ENCODE data around the gene MYBBP1A. TPM values are rescaled to one million over a fixed set of nuclear protein-coding genes. Genes with fewer than 3 reads are reported as not detected.
A peak's percentile ranks its signal among the peaks of the same experiment; 100 is the strongest.

Gene MYBBP1A
- total and polyA plus RNA-seq, 10 donors: 24.7 to 71.2 (median 51.5) TPM

GRCh38 chr17:4519361-4519788, 35.8 kb downstream of the MYBBP1A start:
- Histone ChIP-seq H3K27me3 (replicated peaks in 1 of 7) (no peaks in the 10 kb centered on the region), H3K4me1 (peaks cover 8 to 58% (median 30%) of the 10 kb centered on the region in 6 donors), H3K36me3 (peaks cover 0 to 8% (median 0%) of the 10 kb centered on the region in 6 donors), H3K27ac (peak overlapping the region; percentile 55 to 91 (median 82)), H3K4me3 (no peak overlapping the region), H3K9me3 (no peaks in the 10 kb centered on the region)
- TF ChIP-seq POLR2AphosphoS5 (IDR thresholded peaks at IDR 0.05): peak; percentile 10 to 79 (median 71)
- TF ChIP-seq, protein P1, sequence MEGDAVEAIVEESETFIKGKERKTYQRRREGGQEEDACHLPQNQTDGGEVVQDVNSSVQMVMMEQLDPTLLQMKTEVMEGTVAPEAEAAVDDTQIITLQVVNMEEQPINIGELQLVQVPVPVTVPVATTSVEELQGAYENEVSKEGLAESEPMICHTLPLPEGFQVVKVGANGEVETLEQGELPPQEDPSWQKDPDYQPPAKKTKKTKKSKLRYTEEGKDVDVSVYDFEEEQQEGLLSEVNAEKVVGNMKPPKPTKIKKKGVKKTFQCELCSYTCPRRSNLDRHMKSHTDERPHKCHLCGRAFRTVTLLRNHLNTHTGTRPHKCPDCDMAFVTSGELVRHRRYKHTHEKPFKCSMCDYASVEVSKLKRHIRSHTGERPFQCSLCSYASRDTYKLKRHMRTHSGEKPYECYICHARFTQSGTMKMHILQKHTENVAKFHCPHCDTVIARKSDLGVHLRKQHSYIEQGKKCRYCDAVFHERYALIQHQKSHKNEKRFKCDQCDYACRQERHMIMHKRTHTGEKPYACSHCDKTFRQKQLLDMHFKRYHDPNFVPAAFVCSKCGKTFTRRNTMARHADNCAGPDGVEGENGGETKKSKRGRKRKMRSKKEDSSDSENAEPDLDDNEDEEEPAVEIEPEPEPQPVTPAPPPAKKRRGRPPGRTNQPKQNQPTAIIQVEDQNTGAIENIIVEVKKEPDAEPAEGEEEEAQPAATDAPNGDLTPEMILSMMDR (IDR thresholded peaks at IDR 0.05 in 8 of 11, conservative IDR thresholded peaks at IDR 0.05 in 3 of 11): no peak
- intact Hi-C loops (cut with DNase I; ENCODE audit: low total_unique reads): no loop called here
- 59 to 78% (median 69%) methylated on average over 3 to 14 of the region's 14 CpGs for WGBS, 5 donors
- DNase-seq: peak; percentile 89

DNA sequence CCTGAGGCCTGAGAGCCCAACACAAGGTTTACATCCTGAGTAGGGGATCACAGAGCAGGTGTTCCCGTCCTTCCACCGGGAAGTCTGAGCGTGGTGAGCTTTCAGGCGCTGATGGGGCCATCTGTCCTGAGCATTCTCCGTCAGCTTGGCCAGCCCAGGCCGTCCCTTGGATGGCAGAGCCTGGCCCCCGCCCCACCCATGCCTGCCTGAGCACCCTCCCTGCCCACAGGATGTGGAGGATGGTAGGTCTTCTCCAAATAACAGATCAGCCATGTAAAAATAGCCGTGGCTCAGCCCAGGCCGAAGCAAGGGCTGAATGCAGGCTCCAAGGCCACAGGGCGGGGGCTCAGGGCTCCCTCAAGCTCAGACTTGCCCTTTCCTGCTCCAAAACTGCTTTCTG, 36.3 kb downstream of the MYBBP1A start:
- H3K36me3 ChIP-seq: peaks cover 0 to 8% (median 0%) of the 10 kb centered on the region in 6 donors
- H3K27ac ChIP-seq: peak overlapping the region; percentile 55 to 91 (median 82)
- intact Hi-C loops (cut with DNase I; ENCODE audit: low total_unique reads): no loop called here
- no peaks in the 10 kb centered on the region for H3K27me3 ChIP-seq (replicated peaks in 1 of 7)
- H3K9me3 ChIP-seq: no peaks in the 10 kb centered on the region
- 40 to 79% (median 69%) methylated on average over 2 to 10 of the region's 10 CpGs for WGBS, 5 donors
- no peak overlapping the region for H3K4me3 ChIP-seq
- peaks cover 8 to 58% (median 31%) of the 10 kb centered on the region in 6 donors for H3K4me1 ChIP-seq
- TF ChIP-seq POLR2A (IDR thresholded peaks at IDR 0.05): no peak
- TF ChIP-seq, protein P1 (IDR thresholded peaks at IDR 0.05 in 8 of 11, conservative IDR thresholded peaks at IDR 0.05 in 3 of 11): no peak
- TF ChIP-seq POLR2AphosphoS5 (IDR thresholded peaks at IDR 0.05): no peak
- no peak for DNase-seq

DNA sequence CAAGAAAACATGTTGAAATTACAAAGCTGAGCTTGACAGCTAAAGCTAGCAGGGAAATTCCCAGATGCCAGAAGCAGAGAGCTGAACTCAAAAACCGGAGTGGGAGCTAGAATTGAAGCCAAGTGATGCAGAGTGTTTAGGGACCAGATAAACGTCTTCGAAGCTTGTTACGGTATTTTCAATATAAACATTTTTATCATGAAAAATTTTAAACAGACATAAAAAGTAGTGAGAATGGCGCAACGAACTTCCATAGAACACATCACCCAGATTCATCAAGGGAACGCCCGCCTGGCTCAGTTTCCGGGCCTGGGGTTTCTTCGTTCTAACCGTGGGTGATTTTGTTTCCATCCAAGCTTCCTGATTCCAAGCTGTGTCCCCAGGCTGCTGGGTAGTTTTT, 38.4 kb downstream of the MYBBP1A start:
- 81 to 87% (median 85%) methylated on average over 11 of the region's 11 CpGs for WGBS, 5 donors
- DNase-seq: no peak
- Histone ChIP-seq H3K4me1 (peaks cover 14 to 66% (median 40%) of the 10 kb centered on the region in 6 donors), H3K9me3 (no peaks in the 10 kb centered on the region), H3K4me3 (no peak overlapping the region), H3K27ac (peak overlapping the region in 3 of 8 donors; percentile 40 to 91 (median 81)), H3K36me3 (no peaks in the 10 kb centered on the region), H3K27me3 (replicated peaks in 1 of 7) (no peaks in the 10 kb centered on the region)
- no peak for TF ChIP-seq POLR2AphosphoS5 (IDR thresholded peaks at IDR 0.05)
- TF ChIP-seq, protein P1 (IDR thresholded peaks at IDR 0.05 in 8 of 11, conservative IDR thresholded peaks at IDR 0.05 in 3 of 11): no peak
- TF ChIP-seq POLR2A (IDR thresholded peaks at IDR 0.05): no peak
- intact Hi-C loops (cut with DNase I; ENCODE audit: low total_unique reads): no loop called here

- Histone ChIP-seq H3K4me3 (no peak overlapping the region), H3K27ac (peak overlapping the region in 3 of 8 donors; percentile 25 to 59 (median 53)), H3K27me3 (replicated peaks in 1 of 7) (no peaks in the 10 kb centered on the region), H3K4me1 (peaks cover 19 to 66% (median 42%) of the 10 kb centered on the region in 6 donors), H3K36me3 (no peaks in the 10 kb centered on the region), H3K9me3 (no peaks in the 10 kb centered on the region)
- WGBS, 5 donors: 91 to 100% (median 96%) methylated on average over 2 to 5 of the region's 5 CpGs; no CpG with 5 or more reads in 1 of the 5 donors
- intact Hi-C loops (cut with DNase I; ENCODE audit: low total_unique reads): no loop called here
- TF ChIP-seq POLR2A (IDR thresholded peaks at IDR 0.05): no peak
- TF ChIP-seq POLR2AphosphoS5 (IDR thresholded peaks at IDR 0.05): no peak
- TF ChIP-seq, protein P1 (IDR thresholded peaks at IDR 0.05 in 8 of 11, conservative IDR thresholded peaks at IDR 0.05 in 3 of 11): no peak
- DNase-seq: no peak
These were observed 39.7 kb downstream of the MYBBP1A start for GRCh38 chr17:4515501-4515900.
